A549 treated with ZK216348 at 1 μM for 4 hours (cell line): ENCODE measurements around the gene CRYBB1. TPM values are rescaled to one million over a fixed set of nuclear protein-coding genes. Genes with fewer than 3 reads are reported as not detected.

Experiments used
- total RNA-seq: library from RNA; stranded (reverse); fragments of 200-300 nt; extraction: Qiagen RNA extraction; gene quantifications from 5 replicates; pipeline ENCODE4 v1.2.3, GENCODE V29; 2022; ENCODE audit warnings: low read depth

The CRYBB1 gene
- not detected in 5 replicates for total RNA-seq

DNA sequence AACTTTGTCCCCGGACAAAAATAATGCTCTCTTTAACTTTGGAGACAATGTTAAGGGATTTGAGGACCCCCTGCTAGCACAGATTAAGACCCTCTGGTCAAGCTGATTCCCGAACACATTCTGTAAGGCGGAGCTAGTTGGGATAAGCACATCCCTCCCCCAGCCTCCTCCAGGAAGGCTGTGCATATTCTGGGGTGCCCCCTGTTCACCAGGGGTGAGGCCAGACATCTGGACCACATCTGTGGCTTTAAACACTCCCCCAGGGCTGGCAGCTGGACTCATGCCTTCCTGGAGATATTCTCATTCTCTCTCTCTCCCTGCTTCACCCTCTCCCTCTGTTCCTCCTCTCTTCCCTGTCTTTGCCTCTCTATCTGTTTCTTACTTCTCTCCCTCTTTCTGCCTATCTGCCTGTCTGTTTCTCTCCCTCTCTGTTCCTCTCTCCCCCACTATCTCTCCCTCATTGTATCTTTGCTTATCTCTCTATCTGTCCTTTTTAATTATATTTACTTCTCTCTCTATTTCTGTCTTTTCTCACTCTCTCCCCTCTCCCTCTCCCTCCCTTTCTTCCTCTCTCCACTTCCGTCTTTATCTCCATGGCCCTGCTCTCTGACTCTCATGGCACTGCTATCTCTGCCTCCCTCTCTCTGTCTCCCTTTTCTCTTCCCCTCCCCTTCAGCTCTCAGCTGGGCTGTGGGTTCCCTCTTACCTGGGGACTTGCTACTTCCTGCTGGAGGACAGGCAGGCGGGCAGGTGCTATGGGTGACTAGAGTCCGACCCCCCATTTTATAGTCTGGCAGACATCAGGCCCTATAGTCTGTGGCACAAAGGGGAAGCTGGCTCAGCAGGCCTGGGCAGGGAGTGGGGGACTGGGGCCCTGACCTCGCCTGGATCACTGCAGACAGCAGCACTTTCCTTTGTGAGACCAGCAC lies at the start of gene CRYBB1:
Gene CRYBB1 (minus strand): TSS at position 757 of the 929 bp plus-strand sequence. CDS start 1,708 bp downstream, outside the sequence.

DNA sequence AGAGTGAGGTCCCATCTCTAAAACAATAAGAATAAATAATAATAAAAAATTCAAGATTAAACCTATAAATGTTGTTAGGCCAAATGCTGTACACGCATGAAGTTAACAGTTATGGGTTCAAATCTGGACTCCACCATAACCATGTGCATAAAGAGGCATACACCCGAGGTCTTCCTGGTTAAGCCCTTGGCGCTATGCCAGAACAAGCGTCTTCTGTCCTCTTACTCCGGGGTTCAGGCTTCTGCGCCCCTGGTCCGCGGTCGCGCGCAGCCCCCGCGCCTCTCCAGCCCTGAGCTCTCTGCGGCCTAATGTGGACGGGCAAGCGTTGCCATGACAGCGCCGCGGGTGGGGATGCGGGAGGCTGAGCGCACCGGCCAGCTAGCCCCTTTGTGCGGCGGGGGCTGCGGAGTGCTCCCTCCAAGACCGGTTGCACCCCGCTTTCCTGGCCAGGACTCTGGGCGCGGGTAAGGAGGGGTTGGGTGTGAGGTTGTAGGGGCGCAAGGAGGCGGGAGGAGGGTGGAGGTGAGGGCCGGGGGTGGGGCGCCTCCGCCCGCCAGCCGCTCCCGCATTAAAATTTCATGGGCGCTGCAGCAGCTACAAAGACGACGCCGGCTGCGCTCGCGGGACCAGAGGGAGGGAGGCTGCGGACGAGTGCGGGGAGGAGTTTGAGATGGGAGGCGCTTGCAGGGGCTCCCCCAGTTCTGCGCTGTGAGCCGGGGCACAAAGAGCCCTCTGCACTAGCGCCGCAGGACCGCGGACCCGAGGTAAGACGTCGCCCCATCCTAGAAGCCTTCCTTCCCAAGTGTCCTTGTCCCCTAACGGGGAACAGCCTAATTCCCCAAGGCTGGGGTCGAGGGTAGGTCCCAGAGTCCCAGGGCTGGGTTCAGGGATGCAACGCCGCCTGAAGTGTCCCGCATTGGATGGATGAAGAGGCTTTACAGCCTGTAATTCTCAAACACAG lies 39.3 kb upstream of the CRYBB1 start, which contains the start of gene MIAT:
Gene MIAT (plus strand): TSS at position 698 of the 961 bp plus-strand sequence.

DNA sequence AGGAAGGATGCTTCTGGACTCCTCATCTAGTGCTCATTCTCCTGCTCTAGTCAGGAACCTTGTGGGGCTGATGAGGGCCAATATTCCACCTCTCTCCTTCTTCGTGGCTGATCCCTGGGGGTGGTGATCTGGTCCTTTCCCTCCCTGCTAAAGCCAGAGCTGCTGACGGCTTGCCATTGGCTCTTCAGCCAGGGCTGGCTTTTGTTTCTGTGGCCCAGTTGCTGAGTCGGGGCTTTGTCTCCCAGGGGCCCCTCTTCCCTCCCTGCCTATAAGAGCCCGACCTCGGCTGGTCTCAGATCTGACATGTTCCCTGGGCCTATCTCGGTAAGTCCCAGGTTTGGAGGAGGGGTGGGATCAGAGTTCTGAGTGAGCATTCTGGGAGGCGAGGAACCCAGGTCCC lies 3.8 kb upstream of the CRYBB1 start, which contains the start of gene CRYBA4:
Gene CRYBA4 (plus strand): TSS at position 301 of the 400 bp plus-strand sequence. CDS start 634 bp downstream, outside the sequence.

DNA sequence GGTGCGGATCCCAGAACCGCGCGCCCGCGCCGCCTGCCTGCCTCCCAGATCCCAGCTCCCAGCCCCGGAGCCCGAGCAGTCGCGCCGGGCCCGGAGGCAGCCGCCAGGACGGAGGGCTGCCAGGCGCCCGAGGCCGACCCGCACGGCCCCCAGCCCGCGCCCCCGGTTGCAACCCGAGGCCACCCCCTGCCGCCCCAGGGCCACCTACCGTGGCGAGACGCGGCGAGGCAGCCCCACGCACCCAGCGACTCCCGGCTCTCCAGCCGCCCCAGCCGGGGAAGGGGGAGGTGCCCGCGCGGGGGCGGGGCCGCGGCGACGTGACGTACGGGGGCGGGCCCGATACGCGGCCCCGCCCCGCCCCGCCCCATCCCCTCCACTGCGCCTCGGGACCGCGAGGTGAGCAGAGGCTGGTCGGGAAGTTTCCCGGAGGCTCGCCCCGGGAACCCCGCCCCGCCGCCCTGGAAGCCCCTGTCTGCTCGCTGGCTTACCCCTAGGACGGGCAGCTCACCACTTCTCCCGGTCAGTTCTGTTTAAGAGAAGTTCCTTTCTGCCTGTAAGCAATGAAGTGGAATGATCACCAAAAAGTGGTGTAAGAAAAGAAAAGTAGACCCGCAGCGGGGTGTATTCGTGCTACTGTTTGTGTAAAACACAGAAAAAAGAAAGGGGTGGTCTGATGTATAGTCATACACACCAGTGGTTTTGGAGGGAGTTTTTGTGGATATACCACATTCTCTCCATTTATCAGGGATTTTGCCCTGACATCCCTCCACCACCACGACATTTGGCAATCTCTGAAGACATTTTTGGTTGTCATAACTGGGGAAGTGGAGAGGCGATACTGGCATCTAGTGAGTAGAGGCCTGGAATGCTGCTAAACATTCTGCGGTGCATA lies 27.7 kb downstream of the CRYBB1 start, which contains the start of gene TPST2:
Gene TPST2 (minus strand): TSS at position 288 of the 892 bp plus-strand sequence. CDS start 48,502 bp downstream, outside the sequence.

Other genes starting within 250 kb of the CRYBB1 start
- gene ASPHD2, start 188.8 kb downstream of the CRYBB1 start, total RNA-seq, result 0.75 to 1.5 TPM (median 1.2 TPM) in 5 replicates
- gene HPS4, start 134.2 kb downstream of the CRYBB1 start, total RNA-seq, result 14.6 to 16.7 TPM (median 14.9 TPM) in 5 replicates
- 18.2 to 25.9 TPM (median 23.3 TPM) in 5 replicates for gene SRRD, start 134.2 kb downstream of the CRYBB1 start, total RNA-seq
- gene TFIP11, start 105.6 kb downstream of the CRYBB1 start, total RNA-seq, result 20.7 to 24.7 TPM (median 23.4 TPM) in 5 replicates
- gene TPST2, start 27.9 kb downstream of the CRYBB1 start, total RNA-seq, result 9.6 to 13.0 TPM (median 10.8 TPM) in 5 replicates
- not detected in 5 replicates for gene CRYBA4, start 3.9 kb upstream of the CRYBB1 start, total RNA-seq
- gene MIAT, start 39.6 kb upstream of the CRYBB1 start, total RNA-seq, result 0.22 to 0.48 TPM (median 0.34 TPM) in 5 replicates